HG02759 (cell line): ENCODE data around the gene KIF3A.

ENCODE experiments used
- ATAC-seq: cut with Tn5 transposase; IDR thresholded peaks from one replicate; pipeline ENCODE4 v1.9.1; 2021; ENCODE audit warnings: mild to moderate bottlenecking, moderate library complexity; ENCODE audit not compliant: unreplicated experiment

KIF3A gene

GRCh38 chr5:132771503-132771998 lies 34.2 kb upstream of the KIF3A start:
- no peak for ATAC-seq

GRCh38 chr5:132770476-132771159 lies 33.3 kb upstream of the KIF3A start:
- no peak for ATAC-seq

GRCh38 chr5:132768485-132768868 lies 31.1 kb upstream of the KIF3A start:
- ATAC-seq: no peak

GRCh38 chr5:132767150-132767549 lies 29.8 kb upstream of the KIF3A start:
- ATAC-seq: no peak

- ATAC-seq: no peak
Observed at GRCh38 chr5:132766806-132767055, 29.4 kb upstream of the KIF3A start.

GRCh38 chr5:132766020-132766805 lies 28.9 kb upstream of the KIF3A start:
- no peak for ATAC-seq

GRCh38 chr5:132765311-132766019 lies 28.1 kb upstream of the KIF3A start:
- no peak for ATAC-seq

- ATAC-seq: no peak
Observed at GRCh38 chr5:132764671-132765238, 27.4 kb upstream of the KIF3A start.

GRCh38 chr5:132764051-132764450 lies 26.7 kb upstream of the KIF3A start:
- ATAC-seq: no peak

- ATAC-seq: no peak
Observed at GRCh38 chr5:132763181-132764036, 26.1 kb upstream of the KIF3A start.

- ATAC-seq: no peak
Observed at GRCh38 chr5:132762246-132763000, 25.1 kb upstream of the KIF3A start.

- no peak for ATAC-seq
Observed at GRCh38 chr5:132761321-132762240, 24.2 kb upstream of the KIF3A start.

GRCh38 chr5:132760601-132761317 lies 23.4 kb upstream of the KIF3A start:
- ATAC-seq: no peak

- no peak for ATAC-seq
Observed at GRCh38 chr5:132760049-132760420, 22.7 kb upstream of the KIF3A start.

GRCh38 chr5:132759114-132760048 lies 22.0 kb upstream of the KIF3A start:
- no peak for ATAC-seq

- ATAC-seq: no peak
Observed at GRCh38 chr5:132758451-132758850, 21.1 kb upstream of the KIF3A start.

- no peak for ATAC-seq
Observed at GRCh38 chr5:132756542-132756941, 19.2 kb upstream of the KIF3A start.
